MM.1S (cell line): Measurements from ENCODE around the gene RHOJ.

ENCODE experiments used
- DNase-seq: peaks from one replicate; pipeline ENCODE4 v3.0.0-alpha.2; 2015
- H2AFZ ChIP-seq: fragments of 300-600 bp; sonication (generic); 2 replicates; pipeline ENCODE4 v1.6.0; 2016; ENCODE audit warnings: antibody characterized with exemption, low read length
- H3F3A ChIP-seq: fragments of 300-600 bp; sonication (generic); 2 replicates; pipeline ENCODE4 v1.6.1; 2016; ENCODE audit warnings: mild to moderate bottlenecking, antibody characterized with exemption, low read length, moderate library complexity, mixed read lengths; ENCODE audit not compliant: insufficient read depth
- H3K27ac ChIP-seq: fragments of 300-600 bp; sonication (generic); 2 replicates; pipeline ENCODE4 v1.5.1; 2016; ENCODE audit warnings: mild to moderate bottlenecking, low read length
- H3K27me3 ChIP-seq: fragments of 300-600 bp; sonication (generic); replicated peaks from 2 replicates; pipeline ENCODE4 v1.6.0; 2016; ENCODE audit warnings: low read length; ENCODE audit not compliant: insufficient read depth
- H3K36me3 ChIP-seq: fragments of 300-600 bp; sonication (generic); replicated peaks from 2 replicates; pipeline ENCODE4 v1.6.1; 2016; ENCODE audit warnings: mild to moderate bottlenecking, low read length, mixed read lengths; ENCODE audit not compliant: insufficient read depth
- H3K4me1 ChIP-seq: fragments of 300-600 bp; sonication (generic); 2 replicates; pipeline ENCODE4 v1.6.1; 2016; ENCODE audit warnings: low read length, mixed read lengths
- H3K4me2 ChIP-seq: fragments of 300-600 bp; sonication (generic); 2 replicates; pipeline ENCODE4 v1.6.0; 2016; ENCODE audit warnings: low read depth, low read length
- H3K4me3 ChIP-seq: fragments of 300-600 bp; sonication (generic); 2 replicates; pipeline ENCODE4 v1.5.1; 2016; ENCODE audit warnings: low read length, mixed read lengths
- H3K79me2 ChIP-seq: fragments of 300-600 bp; sonication (generic); 2 replicates; pipeline ENCODE4 v1.6.1; 2016; ENCODE audit warnings: mixed run types, low read length, mixed read lengths
- H3K9ac ChIP-seq: fragments of 300-600 bp; sonication (generic); 2 replicates; pipeline ENCODE4 v1.6.1; 2016; ENCODE audit warnings: low read length, mixed read lengths
- H3K9me2 ChIP-seq: fragments of 300-600 bp; sonication (generic); replicated peaks from 2 replicates; pipeline ENCODE4 v1.6.1; 2016; ENCODE audit warnings: mild to moderate bottlenecking, low read length, mixed read lengths; ENCODE audit not compliant: insufficient read depth
- H3K9me3 ChIP-seq: fragments of 300-600 bp; sonication (generic); replicated peaks from 2 replicates; pipeline ENCODE4 v1.6.1; 2016; ENCODE audit warnings: mild to moderate bottlenecking, low read length, mixed read lengths; ENCODE audit not compliant: insufficient read depth
- H4K20me1 ChIP-seq: fragments of 300-600 bp; sonication (generic); 2 replicates; pipeline ENCODE4 v1.6.1; 2016; ENCODE audit warnings: mild to moderate bottlenecking, low read length, moderate library complexity, mixed read lengths; ENCODE audit not compliant: insufficient read depth
- CTCF ChIP-seq: fragments of 300-600 bp; sonication (generic); IDR thresholded peaks from 2 replicates; pipeline ENCODE4 v1.5.1; 2016; ENCODE audit warnings: antibody characterized with exemption, low read length, mixed read lengths
- EZH2 ChIP-seq: fragments of 300-600 bp; sonication (generic); optimal IDR thresholded peaks from 2 replicates; pipeline ENCODE3; 2017; ENCODE audit warnings: low read depth, mild to moderate bottlenecking, antibody characterized with exemption, low read length, mixed read lengths
- EZH2phosphoT487 ChIP-seq: fragments of 300-600 bp; sonication (generic); IDR thresholded peaks from 2 replicates; pipeline ENCODE4 v1.6.1; 2018; ENCODE audit warnings: antibody characterized with exemption, low read length

RHOJ gene

DNA sequence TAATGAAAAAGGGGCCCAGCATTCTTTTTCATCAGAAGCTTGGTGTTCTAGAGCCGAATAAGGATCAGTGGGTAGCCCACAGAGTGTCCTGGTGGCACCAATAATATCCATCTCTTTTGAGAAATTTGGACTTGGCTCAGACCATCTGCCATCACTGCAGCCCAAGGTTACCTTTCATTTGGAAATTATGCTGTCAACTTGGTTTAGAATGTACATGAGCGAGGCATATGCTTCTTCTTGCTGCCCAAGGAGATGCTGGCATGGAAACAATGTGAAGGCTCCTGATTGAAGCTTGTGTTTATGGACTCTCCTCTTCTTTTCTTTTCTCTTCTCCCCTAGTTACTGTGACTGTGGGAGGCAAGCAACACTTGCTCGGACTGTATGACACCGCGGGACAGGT lies 64.5 kb downstream of the RHOJ start:
- DNase-seq: no peak
- no peak overlapping the region for H3K4me3 ChIP-seq
- H3F3A ChIP-seq: no peaks in the 10 kb centered on the region
- H2AFZ ChIP-seq: no peak overlapping the region
- H3K4me2 ChIP-seq: no peak overlapping the region
- H3K9ac ChIP-seq: no peak overlapping the region
- H3K79me2 ChIP-seq: no peaks in the 10 kb centered on the region
- no peaks in the 10 kb centered on the region for H3K27me3 ChIP-seq
- no peaks in the 10 kb centered on the region for H3K36me3 ChIP-seq
- no peaks in the 10 kb centered on the region for H3K9me3 ChIP-seq
- no peaks in the 10 kb centered on the region for H4K20me1 ChIP-seq
- no peak for TF ChIP-seq CTCF
- H3K9me2 ChIP-seq: no peaks in the 10 kb centered on the region
- no peaks in the 10 kb centered on the region for H3K4me1 ChIP-seq
- H3K27ac ChIP-seq: no peak overlapping the region

DNA sequence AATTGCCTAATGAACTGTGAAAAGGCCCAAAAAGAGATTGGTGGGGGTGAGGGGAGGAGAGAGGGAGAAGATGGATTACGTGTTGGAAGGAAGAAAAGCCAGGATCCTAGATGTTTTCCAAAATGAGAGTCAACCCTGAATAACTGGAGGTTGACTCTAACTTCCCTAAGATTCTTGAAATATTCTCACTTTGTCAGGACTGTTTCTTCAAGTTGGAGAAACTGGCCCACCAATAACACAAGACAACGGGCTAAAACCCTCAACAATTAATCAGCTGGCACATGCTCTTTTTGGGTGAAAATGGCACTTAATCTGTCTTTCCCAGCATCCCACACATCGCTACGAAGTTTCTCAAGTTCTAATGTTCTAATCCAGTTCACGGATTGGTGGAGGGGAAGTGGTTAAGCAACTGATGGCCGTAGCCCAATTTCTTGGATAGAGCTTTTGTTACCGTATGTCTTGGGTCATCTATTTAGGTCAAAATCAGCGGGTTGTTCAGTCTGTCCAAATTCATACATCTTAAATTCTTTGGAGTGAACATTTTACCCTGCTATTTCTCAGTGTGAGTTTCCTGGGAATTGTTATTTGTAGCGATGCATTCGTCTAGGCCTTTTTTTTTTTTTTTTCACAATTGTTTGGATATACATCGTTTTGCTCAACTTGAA lies 65.5 kb downstream of the RHOJ start:
- no peaks in the 10 kb centered on the region for H3K36me3 ChIP-seq
- H3K9ac ChIP-seq: no peak overlapping the region
- H3K27me3 ChIP-seq: no peaks in the 10 kb centered on the region
- H3K4me2 ChIP-seq: no peak overlapping the region
- H3K4me3 ChIP-seq: no peak overlapping the region
- H3K4me1 ChIP-seq: no peaks in the 10 kb centered on the region
- H3K79me2 ChIP-seq: no peaks in the 10 kb centered on the region
- no peaks in the 10 kb centered on the region for H4K20me1 ChIP-seq
- DNase-seq: no peak
- H3K9me3 ChIP-seq: no peaks in the 10 kb centered on the region
- H3K9me2 ChIP-seq: no peaks in the 10 kb centered on the region
- H3K27ac ChIP-seq: no peak overlapping the region
- no peak overlapping the region for H2AFZ ChIP-seq
- TF ChIP-seq CTCF (no peak), EZH2 (no peak), EZH2phosphoT487 (no peak)
- no peaks in the 10 kb centered on the region for H3F3A ChIP-seq

DNA sequence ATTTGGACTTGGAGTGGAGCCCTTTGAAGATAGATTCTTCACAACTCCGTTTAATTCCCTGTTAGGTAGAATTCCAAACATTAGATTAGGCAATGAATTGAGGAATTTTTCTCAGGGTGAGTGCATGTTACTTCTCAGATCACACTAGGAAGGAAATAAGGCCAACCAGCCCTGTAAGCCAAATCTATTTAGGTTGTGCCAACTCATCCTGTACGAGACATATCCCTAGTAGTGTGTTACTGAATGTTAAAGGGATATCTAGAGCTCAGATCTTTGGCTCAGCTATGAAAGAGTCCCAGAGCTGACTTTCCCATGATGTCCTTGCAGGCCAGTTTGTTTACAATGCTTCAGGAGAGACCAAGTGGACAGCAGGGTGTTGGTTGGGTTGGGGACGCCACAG lies 68.9 kb downstream of the RHOJ start:
- Histone ChIP-seq H4K20me1 (no peaks in the 10 kb centered on the region), H2AFZ (no peak overlapping the region), H3K27me3 (no peaks in the 10 kb centered on the region), H3K27ac (no peak overlapping the region), H3K36me3 (no peaks in the 10 kb centered on the region), H3F3A (no peaks in the 10 kb centered on the region), H3K9ac (no peak overlapping the region), H3K9me3 (no peaks in the 10 kb centered on the region), H3K4me1 (no peaks in the 10 kb centered on the region), H3K4me2 (no peak overlapping the region), H3K79me2 (no peaks in the 10 kb centered on the region), H3K9me2 (no peaks in the 10 kb centered on the region), H3K4me3 (no peak overlapping the region)
- TF ChIP-seq EZH2phosphoT487: no peak
- no peak for TF ChIP-seq EZH2
- TF ChIP-seq CTCF: no peak
- DNase-seq: no peak
